Liver (tissue), 3 donors: ENCODE data around the gene PCDHGB4.

Experiments
- ATF3 ChIP-seq: IDR thresholded peaks from 2 replicates; pipeline ENCODE4 v1.6.1; 2016; ENCODE audit warnings: antibody characterized with exemption
- CTCF ChIP-seq: fragments of 150-350 bp; IDR thresholded peaks from 2 replicates; pipeline ENCODE4 v1.5.1; 2017; ENCODE audit warnings: improper control_type of control experiment, low read depth, low read length; ENCODE audit not compliant: missing input control
- GABPA ChIP-seq, 2 donors: IDR thresholded peaks in 1 of 2; conservative IDR thresholded peaks in 1 of 2; 2 replicates each; pipeline ENCODE4 v1.6.1; 2016; ENCODE audit warnings: antibody characterized with exemption in 2 of 2, mild to moderate bottlenecking in 1 of 2, moderate library complexity in 1 of 2
- JUND ChIP-seq, 2 donors: IDR thresholded peaks; 2 replicates each; pipeline ENCODE4 v1.6.1; 2016; ENCODE audit warnings: antibody characterized with exemption in 2 of 2
- NR2F2 ChIP-seq: IDR thresholded peaks from 2 replicates; pipeline ENCODE4 v1.6.1; 2016; ENCODE audit warnings: antibody characterized with exemption
- RAD21 ChIP-seq, 2 donors: IDR thresholded peaks; 2 replicates each; pipeline ENCODE4 v1.6.1; 2016; ENCODE audit warnings: antibody characterized with exemption in 2 of 2, mild to moderate bottlenecking in 2 of 2
- REST ChIP-seq: IDR thresholded peaks from 2 replicates; pipeline ENCODE4 v1.6.1; 2016; ENCODE audit warnings: antibody characterized with exemption, mild to moderate bottlenecking
- TAF1 ChIP-seq: conservative IDR thresholded peaks from 2 replicates; pipeline ENCODE4 v1.6.1; 2016; ENCODE audit warnings: antibody characterized with exemption, mild to moderate bottlenecking
- YY1 ChIP-seq: IDR thresholded peaks from 2 replicates; pipeline ENCODE4 v1.6.1; 2016; ENCODE audit warnings: antibody characterized with exemption, mild to moderate bottlenecking
- donor health status: healthy.
- donor health status: healthy.

GRCh38 chr5:141399555-141400258, 12.2 kb downstream of the PCDHGB4 start:
- no peak for TF ChIP-seq CTCF
- no peak for TF ChIP-seq REST
- no peak for TF ChIP-seq GABPA (IDR thresholded peaks at IDR 0.05 in 1 of 2, conservative IDR thresholded peaks at IDR 0.05 in 1 of 2)
- TF ChIP-seq JUND (IDR thresholded peaks at IDR 0.05): no peak
- TF ChIP-seq ATF3: no peak
- TF ChIP-seq YY1: no peak
- no peak for TF ChIP-seq TAF1
- no peak for TF ChIP-seq NR2F2
- no peak for TF ChIP-seq RAD21 (IDR thresholded peaks at IDR 0.05)
